ENCODE results near the gene PER2.

DNA sequence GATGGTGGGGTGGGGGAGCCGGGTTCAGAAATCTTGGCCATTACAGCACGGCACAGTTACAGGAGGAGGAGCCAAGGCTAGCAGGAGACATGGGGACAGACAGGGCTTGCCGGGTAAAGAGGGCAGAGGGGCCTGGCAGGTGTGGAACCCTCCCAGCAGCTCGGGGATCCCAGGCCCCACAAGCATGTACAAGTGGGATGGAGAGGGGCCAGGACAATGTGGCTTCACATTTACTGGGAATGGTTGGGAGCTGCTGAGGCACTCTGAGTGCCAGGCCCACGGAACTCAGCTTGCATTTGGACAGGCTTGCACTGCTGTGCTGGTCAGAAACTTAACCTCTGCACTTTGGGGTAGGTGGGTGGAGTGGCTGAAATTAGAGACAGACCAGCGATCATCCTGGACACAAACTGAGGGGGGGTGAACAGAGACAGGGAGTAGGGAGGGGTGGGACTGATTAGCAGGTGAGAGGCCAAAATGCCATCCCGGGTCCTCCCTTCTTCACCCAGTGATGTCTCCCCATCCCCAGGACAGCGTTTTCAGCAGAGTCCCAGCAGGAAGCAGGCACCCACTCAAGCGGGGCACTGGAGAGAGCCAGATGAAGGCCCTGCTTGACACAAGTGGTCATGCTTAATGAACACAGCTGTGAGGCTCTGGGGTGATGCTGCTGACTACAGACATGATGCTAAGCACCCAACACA, 9.6 kb downstream of the PER2 start:
- TF ChIP-seq POLR2A (IDR thresholded peaks at IDR 0.05; ENCODE audit: low read length) (no peak), CHD2 (IDR thresholded peaks at IDR 0.05; ENCODE audit: low read length, partially characterized antibody) (no peak), JUN (IDR thresholded peaks at IDR 0.05) (no peak), SMC3 (IDR thresholded peaks at IDR 0.05) (no peak), CBX8 (IDR thresholded peaks at IDR 0.05) (no peak), RFX5 (IDR thresholded peaks at IDR 0.05) (no peak), NPAS2 (CRISPR knock-in tag; IDR thresholded peaks at IDR 0.05; ENCODE audit: borderline replicate concordance) (no peak), BHLHE40 (IDR thresholded peaks at IDR 0.05; ENCODE audit: low read depth, low read length) (no peak)
- TF ChIP-seq, protein P1, sequence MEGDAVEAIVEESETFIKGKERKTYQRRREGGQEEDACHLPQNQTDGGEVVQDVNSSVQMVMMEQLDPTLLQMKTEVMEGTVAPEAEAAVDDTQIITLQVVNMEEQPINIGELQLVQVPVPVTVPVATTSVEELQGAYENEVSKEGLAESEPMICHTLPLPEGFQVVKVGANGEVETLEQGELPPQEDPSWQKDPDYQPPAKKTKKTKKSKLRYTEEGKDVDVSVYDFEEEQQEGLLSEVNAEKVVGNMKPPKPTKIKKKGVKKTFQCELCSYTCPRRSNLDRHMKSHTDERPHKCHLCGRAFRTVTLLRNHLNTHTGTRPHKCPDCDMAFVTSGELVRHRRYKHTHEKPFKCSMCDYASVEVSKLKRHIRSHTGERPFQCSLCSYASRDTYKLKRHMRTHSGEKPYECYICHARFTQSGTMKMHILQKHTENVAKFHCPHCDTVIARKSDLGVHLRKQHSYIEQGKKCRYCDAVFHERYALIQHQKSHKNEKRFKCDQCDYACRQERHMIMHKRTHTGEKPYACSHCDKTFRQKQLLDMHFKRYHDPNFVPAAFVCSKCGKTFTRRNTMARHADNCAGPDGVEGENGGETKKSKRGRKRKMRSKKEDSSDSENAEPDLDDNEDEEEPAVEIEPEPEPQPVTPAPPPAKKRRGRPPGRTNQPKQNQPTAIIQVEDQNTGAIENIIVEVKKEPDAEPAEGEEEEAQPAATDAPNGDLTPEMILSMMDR (IDR thresholded peaks at IDR 0.05): no peak
- TF ChIP-seq, protein P2, sequence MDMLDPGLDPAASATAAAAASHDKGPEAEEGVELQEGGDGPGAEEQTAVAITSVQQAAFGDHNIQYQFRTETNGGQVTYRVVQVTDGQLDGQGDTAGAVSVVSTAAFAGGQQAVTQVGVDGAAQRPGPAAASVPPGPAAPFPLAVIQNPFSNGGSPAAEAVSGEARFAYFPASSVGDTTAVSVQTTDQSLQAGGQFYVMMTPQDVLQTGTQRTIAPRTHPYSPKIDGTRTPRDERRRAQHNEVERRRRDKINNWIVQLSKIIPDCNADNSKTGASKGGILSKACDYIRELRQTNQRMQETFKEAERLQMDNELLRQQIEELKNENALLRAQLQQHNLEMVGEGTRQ (IDR thresholded peaks at IDR 0.05): no peak

Data from A549 (cell line).